ENCODE measurements around the gene ARID3C.

- TF ChIP-seq BCL3 (IDR thresholded peaks at IDR 0.05; ENCODE audit: borderline replicate concordance, insufficient read depth, low read depth, low read length, poor library complexity, severe bottlenecking) (no peak), ZNF384 (IDR thresholded peaks at IDR 0.05; ENCODE audit: borderline replicate concordance, low read depth, low read length) (no peak), NR2F1 (conservative IDR thresholded peaks at IDR 0.05) (no peak), USF2 (IDR thresholded peaks at IDR 0.05; ENCODE audit: borderline replicate concordance, low read depth, low read length) (no peak), POLR2A (IDR thresholded peaks at IDR 0.05; ENCODE audit: low read depth, low read length) (no peak), SMC3 (IDR thresholded peaks at IDR 0.05; ENCODE audit: borderline replicate concordance, low read length) (no peak), EZH2 (IDR thresholded peaks at IDR 0.05; ENCODE audit: borderline replicate concordance, control insufficient read depth, low read depth, low read length) (no peak), HCFC1 (IDR thresholded peaks at IDR 0.05; ENCODE audit: low read length) (no peak), CTCF (IDR thresholded peaks at IDR 0.05 in 2 of 3, conservative IDR thresholded peaks at IDR 0.05 in 1 of 3; ENCODE audit: control insufficient read depth in 2 of 3, extremely low read depth in 1 of 3, insufficient read depth in 1 of 3, low read depth in 3 of 3, low read length in 3 of 3) (no peak), ZNF207 (IDR thresholded peaks at IDR 0.05; ENCODE audit: borderline replicate concordance) (no peak), MAX (IDR thresholded peaks at IDR 0.05; ENCODE audit: low read depth, low read length) (no peak), ETV6 (conservative IDR thresholded peaks at IDR 0.05 in 1 of 2, IDR thresholded peaks at IDR 0.05 in 1 of 2; ENCODE audit: borderline replicate concordance in 1 of 2, low read depth in 1 of 2) (no peak), RAD21 (IDR thresholded peaks at IDR 0.05; ENCODE audit: insufficient read depth, low read depth, low read length) (no peak)
Measured at GRCh38 chr9:34577400-34578240, 51.2 kb downstream of the ARID3C start.
